Astrocyte (in vitro differentiated cells and primary cell): ENCODE measurements around the gene THEM5.

Source experiments
- CTCF ChIP-seq: IDR thresholded peaks from 2 replicates; pipeline ENCODE4 v1.5.1; 2011; ENCODE audit warnings: low read depth, mild to moderate bottlenecking, inconsistent platforms, low read length, moderate library complexity; ENCODE audit not compliant: insufficient read depth
- EZH2 ChIP-seq: IDR thresholded peaks from 2 replicates; pipeline ENCODE4 v1.6.1; 2012; ENCODE audit warnings: mild to moderate bottlenecking, low read length, inconsistent platforms; ENCODE audit not compliant: insufficient read depth

DNA sequence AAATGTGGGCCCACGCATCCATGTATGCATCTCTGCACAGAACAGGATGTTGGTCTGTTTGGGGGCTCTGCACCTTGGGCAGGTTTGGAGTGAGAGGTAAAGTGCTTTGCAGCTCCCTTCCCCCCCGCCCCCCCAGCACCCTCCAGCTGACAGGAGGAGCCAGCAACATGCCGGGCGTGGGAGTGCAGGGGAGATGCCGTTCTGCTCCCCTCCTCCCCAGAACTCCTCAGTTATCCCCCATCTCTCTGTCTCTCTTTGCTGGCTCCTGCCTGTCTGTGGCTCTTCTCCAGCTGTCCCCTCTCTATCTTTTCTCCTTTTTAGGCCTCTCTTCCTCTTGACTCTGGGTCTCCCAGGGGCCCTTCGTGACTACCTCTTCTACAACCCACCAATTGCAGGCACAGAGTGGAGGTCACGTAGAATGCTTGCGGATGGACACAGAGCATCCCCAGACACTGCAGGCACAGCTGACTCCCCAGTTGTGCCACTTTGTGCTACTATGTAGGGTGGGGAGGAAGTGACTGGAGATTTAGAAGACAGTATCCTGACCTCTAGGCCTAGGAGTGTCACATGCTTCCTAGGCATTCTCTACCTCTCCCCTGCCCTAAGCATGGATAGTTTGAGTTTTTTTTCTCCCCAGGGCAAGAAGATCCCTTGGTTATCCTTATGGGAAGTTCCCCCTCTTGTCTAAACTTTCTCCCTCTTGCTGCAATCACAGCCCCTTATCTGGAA lies 20.2 kb downstream of the THEM5 start:
- TF ChIP-seq CTCF, result no peak
- TF ChIP-seq EZH2, result no peak
